Ascending aorta (tissue), 2 donors: ENCODE results near the gene RWDD3. TPM values are rescaled to one million over a fixed set of nuclear protein-coding genes. Genes with fewer than 3 reads are reported as not detected.

Source experiments
- DNase-seq, 2 donors: peaks; one replicate each; pipeline ENCODE4 v3.0.0-alpha.2; 2019; ENCODE audit warnings: low spot score in 2 of 2
- H3K27ac ChIP-seq, 2 donors: fragments of 200-600 bp; sonication (generic); one replicate each; pipeline ENCODE4 v1.5.1; 2016 to 2017; ENCODE audit warnings: mild to moderate bottlenecking in 1 of 2
- H3K27me3 ChIP-seq: fragments of 200-600 bp; sonication (generic); one replicate; pipeline ENCODE4 v1.5.1; 2017
- H3K36me3 ChIP-seq, 2 donors: fragments of 200-600 bp; sonication (generic); one replicate each; pipeline ENCODE4 v1.5.1; 2016
- H3K4me1 ChIP-seq, 2 donors: fragments of 200-600 bp; sonication (generic); one replicate each; pipeline ENCODE4 v1.5.1; 2016 to 2017; ENCODE audit warnings: mild to moderate bottlenecking in 1 of 2
- H3K4me3 ChIP-seq, 2 donors: fragments of 200-600 bp; sonication (generic); one replicate each; pipeline ENCODE4 v1.5.1; 2016 to 2017; ENCODE audit warnings: mild to moderate bottlenecking in 1 of 2
- H3K9me3 ChIP-seq, 2 donors: fragments of 200-600 bp; sonication (generic); one replicate each; pipeline ENCODE4 v1.5.1; 2016
- CTCF ChIP-seq, 3 experiments: fragments of 200-600 bp in 2 of 3; fragments of 450-650 bp in 1 of 3; sonication (generic) in 2 of 3; IDR thresholded peaks; one replicate each; pipeline ENCODE4 v1.5.1; 2016 to 2019; ENCODE audit warnings: antibody characterized with exemption in 3 of 3, mild to moderate bottlenecking in 1 of 3, moderate library complexity in 1 of 3
- intact Hi-C: fragments of 100-400 bp; cut with DNase I; formaldehyde crosslinking; loops from one replicate; pipeline ENCODE4 v1.15.1; 2023
- total RNA-seq: library from RNA; depleted of rRNA; stranded (reverse); fragments of >200 nt; gene quantifications from one replicate; pipeline ENCODE4 v1.1.0, GENCODE V29; 2016

RWDD3 gene
- total RNA-seq, 1 donor from 2014 or later, result not detected

- no peaks in the 10 kb centered on the region for H3K27me3 ChIP-seq
- H3K27ac ChIP-seq, result no peak overlapping the region
- no peak for TF ChIP-seq CTCF (IDR thresholded peaks at IDR 0.05)
- DNase-seq, result no peak
- H3K4me3 ChIP-seq, result no peak overlapping the region
- intact Hi-C loops, result no loop called here
- no peaks in the 10 kb centered on the region for H3K4me1 ChIP-seq
- H3K9me3 ChIP-seq, result no peaks in the 10 kb centered on the region
- H3K36me3 ChIP-seq, result no peaks in the 10 kb centered on the region
These were observed 48.5 kb downstream of the RWDD3 start for GRCh38 chr1:95282518-95282895.

GRCh38 chr1:95284420-95284819 lies 50.4 kb downstream of the RWDD3 start:
- intact Hi-C loops, result no loop called here
- Histone ChIP-seq H3K9me3 (no peaks in the 10 kb centered on the region), H3K27ac (no peak overlapping the region), H3K27me3 (no peaks in the 10 kb centered on the region), H3K4me1 (no peaks in the 10 kb centered on the region), H3K36me3 (no peaks in the 10 kb centered on the region), H3K4me3 (no peak overlapping the region)
- no peak for DNase-seq
- TF ChIP-seq CTCF (IDR thresholded peaks at IDR 0.05), result no peak

GRCh38 chr1:95286479-95286878 lies 52.5 kb downstream of the RWDD3 start:
- Histone ChIP-seq H3K27ac (no peak overlapping the region), H3K9me3 (no peaks in the 10 kb centered on the region), H3K27me3 (no peaks in the 10 kb centered on the region), H3K36me3 (no peaks in the 10 kb centered on the region), H3K4me1 (no peaks in the 10 kb centered on the region), H3K4me3 (no peak overlapping the region)
- DNase-seq, result no peak
- intact Hi-C loops, result no loop called here
- TF ChIP-seq CTCF (IDR thresholded peaks at IDR 0.05), result no peak

GRCh38 chr1:95287081-95287480 lies 53.1 kb downstream of the RWDD3 start:
- Histone ChIP-seq H3K36me3 (no peaks in the 10 kb centered on the region), H3K27me3 (no peaks in the 10 kb centered on the region), H3K4me3 (no peak overlapping the region), H3K27ac (no peak overlapping the region), H3K4me1 (no peaks in the 10 kb centered on the region), H3K9me3 (no peaks in the 10 kb centered on the region)
- TF ChIP-seq CTCF (IDR thresholded peaks at IDR 0.05), result no peak
- no peak for DNase-seq
- intact Hi-C loops, result no loop called here

- Histone ChIP-seq H3K4me3 (no peak overlapping the region), H3K27me3 (no peaks in the 10 kb centered on the region), H3K4me1 (no peaks in the 10 kb centered on the region), H3K27ac (no peak overlapping the region), H3K36me3 (no peaks in the 10 kb centered on the region), H3K9me3 (no peaks in the 10 kb centered on the region)
- TF ChIP-seq CTCF (IDR thresholded peaks at IDR 0.05), result no peak
- intact Hi-C loops, result no loop called here
- DNase-seq, result no peak
These were observed 53.8 kb downstream of the RWDD3 start for GRCh38 chr1:95287825-95288224.

Other genes with a start within 250 kb of the RWDD3 start
- not detected for gene ALG14, start 161.3 kb upstream of the RWDD3 start, total RNA-seq
- gene TLCD4, start 116.9 kb upstream of the RWDD3 start, total RNA-seq, result 2.7 TPM